ENCODE data around the gene LCE3E. TPM values are rescaled to one million over a fixed set of nuclear protein-coding genes. Genes with fewer than 3 reads are reported as not detected.
A peak's percentile ranks its signal among the peaks of the same experiment; 100 is the strongest.

Gene LCE3E
- total RNA-seq, 1 experiment from 2014 or later, result not detected

- no peak overlapping the region for H3K27ac ChIP-seq (ENCODE audit: low read depth, low read length)
- H2AFZ ChIP-seq (ENCODE audit: low read depth, low read length, poor library complexity, severe bottlenecking), result no peak overlapping the region
- POLR2A ChIA-PET, result no interaction called here
- DNase-seq (ENCODE audit: low read depth, low spot score) (peak; percentile 56), ATAC-seq (peak; percentile 87)
- H3K9me2 ChIP-seq (ENCODE audit: insufficient read depth), result no peaks in the 10 kb centered on the region
- intact Hi-C loops (cut with micrococcal nuclease), result loop anchor here (1.0 to 2.0 kb wide), 3 partner anchors 36 to 343 kb away; no protein-coding TSS in a partner anchor
- TF ChIP-seq REST (IDR thresholded peaks at IDR 0.05; ENCODE audit: low read depth), result no peak
- TF ChIP-seq FOSL1 (IDR thresholded peaks at IDR 0.05; ENCODE audit: low read depth), result no peak
- no peak for TF ChIP-seq EZH2 (IDR thresholded peaks at IDR 0.05)
- TF ChIP-seq MAX (IDR thresholded peaks at IDR 0.05), result no peak
- TF ChIP-seq EZH2phosphoT487 (IDR thresholded peaks at IDR 0.05; ENCODE audit: borderline replicate concordance), result no peak
- TF ChIP-seq SP1 (IDR thresholded peaks at IDR 0.05; ENCODE audit: low read depth), result no peak
- TF ChIP-seq YY1 (IDR thresholded peaks at IDR 0.05; ENCODE audit: extremely low read depth, insufficient replicate concordance, low read depth, low read length), result no peak
- peak; percentile 84 for TF ChIP-seq RAD21 (IDR thresholded peaks at IDR 0.05; ENCODE audit: low read depth)
- TF ChIP-seq TCF7L2 (IDR thresholded peaks at IDR 0.05; ENCODE audit: borderline replicate concordance, extremely low read depth, insufficient read depth, insufficient read length), result no peak
- TF ChIP-seq CEBPB (IDR thresholded peaks at IDR 0.05; ENCODE audit: low read depth), result no peak
- TF ChIP-seq ZFX (IDR thresholded peaks at IDR 0.05), result no peak
- no peak for TF ChIP-seq ATF3 (IDR thresholded peaks at IDR 0.05)
- TF ChIP-seq CTCF (IDR thresholded peaks at IDR 0.05 in 2 of 3, conservative IDR thresholded peaks at IDR 0.05 in 1 of 3; ENCODE audit: borderline replicate concordance in 1 of 3, insufficient read depth in 1 of 3, low read depth in 2 of 3, low read length in 2 of 3), result peak; percentile 86 to 91 (median 88)
- no peaks in the 10 kb centered on the region for H3K4me1 ChIP-seq (ENCODE audit: control insufficient read depth in 1 of 2, insufficient read depth in 2 of 2, low read length in 2 of 2)
- H3K36me3 ChIP-seq (ENCODE audit: control insufficient read depth in 1 of 2, insufficient read depth in 2 of 2, low read length in 2 of 2), result no peaks in the 10 kb centered on the region
- no peaks in the 10 kb centered on the region for H3K79me2 ChIP-seq (ENCODE audit: insufficient read depth, low read length)
- CTCF ChIA-PET, result interaction anchor here (1.2 to 2.3 kb wide), 10 partner anchors 13 to 134 kb away, joined by 3 to 23 read pairs (median 6); no protein-coding TSS in a partner anchor
- no peaks in the 10 kb centered on the region for H4K20me1 ChIP-seq (ENCODE audit: insufficient read depth)
- H3K4me2 ChIP-seq (ENCODE audit: low read length), result no peak overlapping the region
- no peaks in the 10 kb centered on the region for H3K27me3 ChIP-seq (ENCODE audit: insufficient read depth, low read length)
- no TSS peak for BruUV-seq (replicated peaks)
- H3K4me3 ChIP-seq (replicated peaks in 1 of 2; ENCODE audit: low read depth in 1 of 2, low read length in 2 of 2), result no peak overlapping the region
- no peak overlapping the region for H3K9ac ChIP-seq (ENCODE audit: low read length)
- H3K9me3 ChIP-seq (ENCODE audit: control insufficient read depth in 1 of 2, insufficient read depth in 1 of 2, low read depth in 1 of 2, low read length in 2 of 2), result no peaks in the 10 kb centered on the region; a peak in 1 of 4 replicates
- RAD21 ChIA-PET (ENCODE audit: low non-redundant PET in 1 of 2, low total read pairs in 2 of 2, uncharacterized antibody in 2 of 2, unreplicated experiment in 2 of 2), result no interaction called here
Measured at GRCh38 chr1:152533327-152533938, 33.1 kb downstream of the LCE3E start.

Data from HCT116 (cell line).